HCT116 (cell line): ENCODE measurements around the gene SDK1. TPM values are rescaled to one million over a fixed set of nuclear protein-coding genes. Genes with fewer than 3 reads are reported as not detected.

Experiments used
- ATAC-seq: fragments of 200-7000 bp; cut with Tn5 transposase; 2 replicates; pipeline ENCODE4 v1.9.1; 2020; ENCODE audit warnings: mild to moderate bottlenecking, moderate library complexity
- BruUV-seq: library from RNA; stranded (reverse); fragments of 400-500 nt; replicated peaks from 2 replicates; lab custom pipeline; 2021; lab: Mats Ljungman, UMichigan
- CTCF ChIA-PET: fragments of 300-600 bp; sonication (Branson Sonifier 250); formaldehyde crosslinking; loops from one replicate; lab custom pipeline; 2021; ENCODE audit warnings: antibody characterized with exemption; lab: Charles Lee
- POLR2A ChIA-PET: fragments of 300-600, 350-600 bp; sonication (Branson Sonifier 250); formaldehyde crosslinking; loops from one replicate; lab custom pipeline; 2021; ENCODE audit warnings: antibody characterized with exemption; lab: Charles Lee
- RAD21 ChIA-PET, 2 experiments: fragments of 300-600 bp; sonication (Branson Sonifier 250); formaldehyde crosslinking; loops; one replicate each; lab custom pipeline; 2023; ENCODE audit warnings: low total read pairs in 2 of 2; ENCODE audit not compliant: uncharacterized antibody in 2 of 2, unreplicated experiment in 2 of 2, low non-redundant PET in 1 of 2; lab: Charles Lee
- DNase-seq: peaks from one replicate; pipeline ENCODE4 v3.0.0-alpha.2; 2010; ENCODE audit warnings: low read depth, low spot score
- H2AFZ ChIP-seq: fragments of 200-600 bp; shearing (Covaris generic), sonication (generic); 2 replicates; pipeline ENCODE4 v1.6.1; 2017; ENCODE audit warnings: low read depth, mixed run types, mixed read lengths, antibody characterized with exemption, low read length; ENCODE audit not compliant: poor library complexity, severe bottlenecking
- H3K27ac ChIP-seq: 2 replicates; pipeline ENCODE4 v1.5.1; 2012; ENCODE audit warnings: low read depth, low read length
- H3K27me3 ChIP-seq: fragments of 200-600 bp; sonication (generic); 2 replicates; pipeline ENCODE4 v1.6.1; 2016; ENCODE audit warnings: mixed run types, low read length, mixed read lengths; ENCODE audit not compliant: insufficient read depth
- H3K36me3 ChIP-seq, 2 experiments: fragments of 200-500 bp in 1 of 2; fragments of 200-600 bp in 1 of 2; sonication (Bioruptor generic) in 1 of 2; sonication (generic) in 1 of 2; 2 replicates each; pipeline versions ENCODE4 v1.5.1 to v1.6.1; 2014 to 2016; ENCODE audit warnings: low read length in 2 of 2, inconsistent platforms in 1 of 2, mixed read lengths in 1 of 2, mixed run types in 1 of 2; ENCODE audit not compliant: insufficient read depth in 2 of 2, control insufficient read depth in 1 of 2
- H3K4me1 ChIP-seq, 2 experiments: fragments of 200-600 bp in 1 of 2; sonication (generic) in 1 of 2; 2 replicates each; pipeline versions ENCODE4 v1.5.1 to v1.6.1; 2012 to 2017; ENCODE audit warnings: low read length in 2 of 2, inconsistent platforms in 1 of 2, mild to moderate bottlenecking in 1 of 2, mixed read lengths in 1 of 2, mixed run types in 1 of 2, moderate library complexity in 1 of 2; ENCODE audit not compliant: insufficient read depth in 2 of 2, control insufficient read depth in 1 of 2
- H3K4me2 ChIP-seq: fragments of 200-600 bp; sonication (generic); 2 replicates; pipeline ENCODE4 v1.6.1; 2017; ENCODE audit warnings: mixed run types, low read length, mixed read lengths
- H3K4me3 ChIP-seq, 2 experiments: fragments of 200-600 bp in 1 of 2; sonication (generic) in 1 of 2; replicated peaks in 1 of 2; 2 replicates each; pipeline ENCODE4 v1.5.1; 2011 to 2016; ENCODE audit warnings: low read length in 2 of 2, control low read depth in 1 of 2, low read depth in 1 of 2, mild to moderate bottlenecking in 1 of 2, mixed read lengths in 1 of 2, mixed run types in 1 of 2
- H3K79me2 ChIP-seq: fragments of 200-600 bp; sonication (generic); 2 replicates; pipeline ENCODE4 v1.6.1; 2017; ENCODE audit warnings: mild to moderate bottlenecking, mixed run types, low read length, moderate library complexity, mixed read lengths; ENCODE audit not compliant: insufficient read depth
- H3K9ac ChIP-seq: fragments of 200-600 bp; sonication (generic); 2 replicates; pipeline ENCODE4 v1.6.1; 2016; ENCODE audit warnings: low read length, mixed read lengths
- H3K9me2 ChIP-seq: fragments of 200-600 bp; sonication (generic), shearing (Covaris generic); 2 replicates; pipeline ENCODE4 v1.6.1; 2017; ENCODE audit warnings: mixed run types, mild to moderate bottlenecking, moderate library complexity; ENCODE audit not compliant: insufficient read depth
- H3K9me3 ChIP-seq, 2 experiments: fragments of 200-500 bp in 1 of 2; fragments of 200-600 bp in 1 of 2; sonication (Bioruptor generic) in 1 of 2; sonication (generic) in 1 of 2; 2 replicates each; pipeline ENCODE4 v1.6.1; 2014 to 2017; ENCODE audit warnings: low read length in 2 of 2, mixed read lengths in 2 of 2, inconsistent platforms in 1 of 2, low read depth in 1 of 2, mild to moderate bottlenecking in 1 of 2, mixed run types in 1 of 2, moderate library complexity in 1 of 2; ENCODE audit not compliant: control insufficient read depth in 1 of 2, insufficient read depth in 1 of 2
- H4K20me1 ChIP-seq: fragments of 200-600 bp; sonication (generic), shearing (Covaris generic); 2 replicates; pipeline ENCODE4 v1.6.1; 2017; ENCODE audit warnings: mixed run types, mild to moderate bottlenecking, moderate library complexity; ENCODE audit not compliant: insufficient read depth
- CEBPB ChIP-seq: IDR thresholded peaks from 2 replicates; pipeline ENCODE4 v1.6.1; 2012; ENCODE audit warnings: low read depth
- EGR1 ChIP-seq: IDR thresholded peaks from 2 replicates; pipeline ENCODE4 v1.6.1; 2012; ENCODE audit warnings: low read depth
- EZH2 ChIP-seq: fragments of 200-600 bp; sonication (generic); IDR thresholded peaks from 2 replicates; pipeline ENCODE4 v1.6.1; 2017; ENCODE audit warnings: antibody characterized with exemption, mixed run types
- EZH2phosphoT487 ChIP-seq: fragments of 200-600 bp; IDR thresholded peaks from 2 replicates; pipeline ENCODE4 v1.6.1; 2018; ENCODE audit warnings: antibody characterized with exemption, borderline replicate concordance
- FOSL1 ChIP-seq: IDR thresholded peaks from 2 replicates; pipeline ENCODE4 v1.6.1; 2012; ENCODE audit warnings: low read depth
- POLR2A ChIP-seq: IDR thresholded peaks from 2 replicates; pipeline ENCODE4 v1.7.0; 2011; ENCODE audit warnings: borderline replicate concordance; ENCODE audit not compliant: insufficient read depth, insufficient read length; ENCODE audit errors: extremely low read depth
- POLR2AphosphoS5 ChIP-seq: IDR thresholded peaks from 2 replicates; pipeline ENCODE4 v1.6.1; 2011; ENCODE audit warnings: mild to moderate bottlenecking, low read depth, low read length, moderate library complexity
- RAD21 ChIP-seq: IDR thresholded peaks from 2 replicates; pipeline ENCODE4 v1.6.1; 2012; ENCODE audit warnings: low read depth, mild to moderate bottlenecking
- SP1 ChIP-seq: IDR thresholded peaks from 2 replicates; pipeline ENCODE4 v1.6.1; 2012; ENCODE audit warnings: low read depth
- SRF ChIP-seq: IDR thresholded peaks from 2 replicates; pipeline ENCODE4 v1.6.1; 2012; ENCODE audit warnings: low read depth
- YY1 ChIP-seq: IDR thresholded peaks from 2 replicates; pipeline ENCODE4 v1.6.1; 2011; ENCODE audit warnings: low read length, low read depth, moderate library complexity, mild to moderate bottlenecking; ENCODE audit not compliant: insufficient replicate concordance; ENCODE audit errors: extremely low read depth
- ZFX ChIP-seq: fragments of 450-650 bp; IDR thresholded peaks from 2 replicates; pipeline ENCODE4 v1.6.1; 2017
- ZNF274 ChIP-seq: fragments of 200-500 bp; sonication (Bioruptor generic); IDR thresholded peaks from 2 replicates; pipeline ENCODE4 v1.6.1; 2014; ENCODE audit warnings: mild to moderate bottlenecking, low read depth, low read length, inconsistent platforms
- intact Hi-C: fragments of 100-400 bp; cut with micrococcal nuclease; formaldehyde crosslinking; loops from 2 replicates; pipeline ENCODE4 v1.10.0; 2022
- total RNA-seq: library from RNA; stranded (reverse); gene quantifications from one replicate; pipeline ENCODE4 v1.2.1, GENCODE V29; 2021; ENCODE audit not compliant: unreplicated experiment
- TF ChIP-seq, protein P1 (sequence below): IDR thresholded peaks from 2 replicates; pipeline ENCODE4 v1.6.1; 2012
- TF ChIP-seq, protein P2 (sequence below): IDR thresholded peaks from 2 replicates; pipeline ENCODE4 v1.6.1; 2012; ENCODE audit warnings: low read depth

The SDK1 gene
- total RNA-seq, 1 experiment from 2014 or later: 0.05 TPM

DNA sequence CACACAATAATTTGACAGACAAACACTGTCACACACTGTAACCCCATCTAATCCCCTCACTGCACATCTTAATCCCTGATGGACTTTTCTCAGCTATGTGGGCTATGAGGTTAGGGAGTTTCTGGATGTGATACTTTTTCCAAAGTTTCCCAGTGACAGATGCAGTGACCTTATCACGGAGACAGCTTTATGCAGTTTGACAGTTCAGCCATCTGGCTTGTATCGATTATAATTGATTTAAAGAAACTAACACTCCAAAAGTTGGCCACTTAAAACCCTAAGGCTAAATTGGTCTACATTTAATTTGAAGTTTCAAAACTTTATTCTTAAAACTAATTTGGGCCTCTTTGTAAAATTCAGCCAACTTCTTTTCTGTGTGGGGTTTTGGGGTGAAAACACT lies 196.7 kb downstream of the SDK1 start:
- CTCF ChIA-PET: interaction anchor here (0.7 kb wide), 1 partner anchor 98 kb away, joined by 3 read pairs; no protein-coding TSS in a partner anchor
- no peak overlapping the region for H3K4me2 ChIP-seq
- H2AFZ ChIP-seq: no peak overlapping the region
- POLR2A ChIA-PET: no interaction called here
- H4K20me1 ChIP-seq: no peaks in the 10 kb centered on the region
- no peak for TF ChIP-seq ZNF274
- TF ChIP-seq, protein P1, sequence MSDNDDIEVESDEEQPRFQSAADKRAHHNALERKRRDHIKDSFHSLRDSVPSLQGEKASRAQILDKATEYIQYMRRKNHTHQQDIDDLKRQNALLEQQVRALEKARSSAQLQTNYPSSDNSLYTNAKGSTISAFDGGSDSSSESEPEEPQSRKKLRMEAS: no peak
- TF ChIP-seq, protein P2, sequence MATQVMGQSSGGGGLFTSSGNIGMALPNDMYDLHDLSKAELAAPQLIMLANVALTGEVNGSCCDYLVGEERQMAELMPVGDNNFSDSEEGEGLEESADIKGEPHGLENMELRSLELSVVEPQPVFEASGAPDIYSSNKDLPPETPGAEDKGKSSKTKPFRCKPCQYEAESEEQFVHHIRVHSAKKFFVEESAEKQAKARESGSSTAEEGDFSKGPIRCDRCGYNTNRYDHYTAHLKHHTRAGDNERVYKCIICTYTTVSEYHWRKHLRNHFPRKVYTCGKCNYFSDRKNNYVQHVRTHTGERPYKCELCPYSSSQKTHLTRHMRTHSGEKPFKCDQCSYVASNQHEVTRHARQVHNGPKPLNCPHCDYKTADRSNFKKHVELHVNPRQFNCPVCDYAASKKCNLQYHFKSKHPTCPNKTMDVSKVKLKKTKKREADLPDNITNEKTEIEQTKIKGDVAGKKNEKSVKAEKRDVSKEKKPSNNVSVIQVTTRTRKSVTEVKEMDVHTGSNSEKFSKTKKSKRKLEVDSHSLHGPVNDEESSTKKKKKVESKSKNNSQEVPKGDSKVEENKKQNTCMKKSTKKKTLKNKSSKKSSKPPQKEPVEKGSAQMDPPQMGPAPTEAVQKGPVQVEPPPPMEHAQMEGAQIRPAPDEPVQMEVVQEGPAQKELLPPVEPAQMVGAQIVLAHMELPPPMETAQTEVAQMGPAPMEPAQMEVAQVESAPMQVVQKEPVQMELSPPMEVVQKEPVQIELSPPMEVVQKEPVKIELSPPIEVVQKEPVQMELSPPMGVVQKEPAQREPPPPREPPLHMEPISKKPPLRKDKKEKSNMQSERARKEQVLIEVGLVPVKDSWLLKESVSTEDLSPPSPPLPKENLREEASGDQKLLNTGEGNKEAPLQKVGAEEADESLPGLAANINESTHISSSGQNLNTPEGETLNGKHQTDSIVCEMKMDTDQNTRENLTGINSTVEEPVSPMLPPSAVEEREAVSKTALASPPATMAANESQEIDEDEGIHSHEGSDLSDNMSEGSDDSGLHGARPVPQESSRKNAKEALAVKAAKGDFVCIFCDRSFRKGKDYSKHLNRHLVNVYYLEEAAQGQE: no peak
- no peak for TF ChIP-seq SRF
- no peak for TF ChIP-seq CEBPB
- no peak for TF ChIP-seq POLR2AphosphoS5
- TF ChIP-seq EZH2phosphoT487: no peak
- TF ChIP-seq YY1: no peak
- no peak for TF ChIP-seq EGR1
- TF ChIP-seq EZH2: no peak
- no peak for TF ChIP-seq RAD21
- no peak for TF ChIP-seq POLR2A
- no peak for TF ChIP-seq FOSL1
- TF ChIP-seq ZFX: no peak
- TF ChIP-seq SP1: no peak
- H3K9ac ChIP-seq: no peak overlapping the region
- no peak overlapping the region for H3K27ac ChIP-seq
- no peaks in the 10 kb centered on the region for H3K36me3 ChIP-seq
- RAD21 ChIA-PET: no interaction called here
- H3K4me3 ChIP-seq: no peak overlapping the region
- H3K9me3 ChIP-seq: no peaks in the 10 kb centered on the region
- no peaks in the 10 kb centered on the region for H3K4me1 ChIP-seq
- ATAC-seq: no peak
- H3K9me2 ChIP-seq: no peaks in the 10 kb centered on the region
- H3K79me2 ChIP-seq: no peaks in the 10 kb centered on the region
- DNase-seq: no peak
- intact Hi-C loops: no loop called here
- BruUV-seq: no TSS peak
- H3K27me3 ChIP-seq: peaks cover 14% of the 10 kb centered on the region
